Neuronal stem cell (in vitro differentiated cells): ENCODE results near the gene OR52N5.

ENCODE experiments used
- DNase-seq: peaks from one replicate; pipeline ENCODE4 v3.0.0-alpha.2; 2013; ENCODE audit warnings: low spot score
- H2AFZ ChIP-seq: one replicate; pipeline ENCODE4 v1.6.1; 2013; ENCODE audit warnings: mild to moderate bottlenecking, low read length, inconsistent platforms
- H2AK5ac ChIP-seq: 2 replicates; pipeline ENCODE4 v1.6.1; 2013; ENCODE audit warnings: low read depth, mild to moderate bottlenecking, inconsistent platforms, low read length, moderate library complexity, mixed read lengths
- H2BK120ac ChIP-seq: 2 replicates; pipeline ENCODE4 v1.6.1; 2013; ENCODE audit warnings: low read depth, mild to moderate bottlenecking, inconsistent platforms, low read length, moderate library complexity, mixed read lengths
- H2BK12ac ChIP-seq: one replicate; pipeline ENCODE4 v1.6.1; 2013; ENCODE audit warnings: low read length, inconsistent platforms
- H2BK15ac ChIP-seq: 2 replicates; pipeline ENCODE4 v1.6.1; 2013; ENCODE audit warnings: mild to moderate bottlenecking, low read length, inconsistent platforms, mixed read lengths
- H2BK5ac ChIP-seq: one replicate; pipeline ENCODE4 v1.6.1; 2013; ENCODE audit warnings: inconsistent platforms, mild to moderate bottlenecking, low read length, moderate library complexity
- H3K14ac ChIP-seq: one replicate; pipeline ENCODE4 v1.6.1; 2013; ENCODE audit warnings: low read length, inconsistent platforms
- H3K18ac ChIP-seq: 2 replicates; pipeline ENCODE4 v1.6.1; 2013; ENCODE audit warnings: low read length, inconsistent platforms
- H3K23ac ChIP-seq: 2 replicates; pipeline ENCODE4 v1.6.1; 2013; ENCODE audit warnings: low read depth, mild to moderate bottlenecking, mixed read lengths, low read length, inconsistent platforms; ENCODE audit not compliant: poor library complexity
- H3K27ac ChIP-seq: replicated peaks from 3 replicates; pipeline ENCODE4 v1.5.1; 2013; ENCODE audit warnings: low read length, inconsistent platforms
- H3K27me3 ChIP-seq, 3 experiments: 2 replicates each; pipeline ENCODE4 v1.6.1; 2013; ENCODE audit warnings: low read length in 3 of 3, mild to moderate bottlenecking in 2 of 3, inconsistent platforms in 1 of 3, low read depth in 1 of 3, mixed read lengths in 1 of 3, moderate library complexity in 1 of 3; ENCODE audit not compliant: control insufficient read depth in 3 of 3, insufficient read depth in 3 of 3
- H3K36me3 ChIP-seq, 2 donors: replicated peaks in 1 of 2; 2 replicates each; pipeline ENCODE4 v1.6.1; 2013; ENCODE audit warnings: low read length in 2 of 2; ENCODE audit not compliant: control insufficient read depth in 2 of 2, insufficient read depth in 2 of 2
- H3K4ac ChIP-seq: 2 replicates; pipeline ENCODE4 v1.6.1; 2013; ENCODE audit warnings: inconsistent platforms, mild to moderate bottlenecking, low read length, moderate library complexity
- H3K4me1 ChIP-seq, 2 donors: 1 replicate in 1 of 2; 2 replicates in 1 of 2; pipeline ENCODE4 v1.6.1; 2013; ENCODE audit warnings: low read length in 2 of 2, low read depth in 1 of 2; ENCODE audit not compliant: control insufficient read depth in 2 of 2, insufficient read depth in 1 of 2
- H3K4me2 ChIP-seq: one replicate; pipeline ENCODE4 v1.6.1; 2013; ENCODE audit warnings: mild to moderate bottlenecking, low read length, inconsistent platforms; ENCODE audit not compliant: insufficient read depth, poor library complexity, severe bottlenecking
- H3K4me3 ChIP-seq, 2 donors: 2 replicates each; pipeline ENCODE4 v1.5.1; 2013; ENCODE audit warnings: low read length in 2 of 2, mild to moderate bottlenecking in 2 of 2, inconsistent platforms in 1 of 2, moderate library complexity in 1 of 2
- H3K79me1 ChIP-seq: one replicate; pipeline ENCODE4 v1.6.1; 2013; ENCODE audit warnings: low read depth, mild to moderate bottlenecking, inconsistent platforms, low read length, moderate library complexity
- H3K9ac ChIP-seq: one replicate; pipeline ENCODE4 v1.6.1; 2013; ENCODE audit warnings: mild to moderate bottlenecking, low read depth, low read length, inconsistent platforms; ENCODE audit not compliant: poor library complexity
- H3K9me3 ChIP-seq, 2 donors: replicated peaks in 1 of 2; 2 replicates each; pipeline versions ENCODE3 to v1.6.1; 2013; ENCODE audit warnings: low read length in 2 of 2, mild to moderate bottlenecking in 2 of 2, inconsistent platforms in 1 of 2, low read depth in 1 of 2, mixed read lengths in 1 of 2, moderate library complexity in 1 of 2; ENCODE audit not compliant: control insufficient read depth in 2 of 2, insufficient read depth in 1 of 2
- H4K8ac ChIP-seq: one replicate; pipeline ENCODE4 v1.6.1; 2013; ENCODE audit warnings: low read depth, mild to moderate bottlenecking, inconsistent platforms, low read length, moderate library complexity
- H4K91ac ChIP-seq: one replicate; pipeline ENCODE4 v1.6.1; 2013; ENCODE audit warnings: low read length, low read depth, mild to moderate bottlenecking, inconsistent platforms; ENCODE audit not compliant: poor library complexity
- WGBS, 2 donors: extraction: QIAGEN DNeasy Blood & Tissue Kit; methylation state at CpG; one replicate each; pipeline ENCODE4 v1.1.7; 2013; ENCODE audit warnings: missing lambda C conversion rate in 2 of 2, mixed read lengths in 1 of 2; ENCODE audit not compliant: insufficient read length in 2 of 2, insufficient replicate concordance in 1 of 2; ENCODE audit errors: extremely low coverage in 2 of 2; 5-methylcytosine and 5-hydroxymethylcytosine counted together

The OR52N5 gene

DNA sequence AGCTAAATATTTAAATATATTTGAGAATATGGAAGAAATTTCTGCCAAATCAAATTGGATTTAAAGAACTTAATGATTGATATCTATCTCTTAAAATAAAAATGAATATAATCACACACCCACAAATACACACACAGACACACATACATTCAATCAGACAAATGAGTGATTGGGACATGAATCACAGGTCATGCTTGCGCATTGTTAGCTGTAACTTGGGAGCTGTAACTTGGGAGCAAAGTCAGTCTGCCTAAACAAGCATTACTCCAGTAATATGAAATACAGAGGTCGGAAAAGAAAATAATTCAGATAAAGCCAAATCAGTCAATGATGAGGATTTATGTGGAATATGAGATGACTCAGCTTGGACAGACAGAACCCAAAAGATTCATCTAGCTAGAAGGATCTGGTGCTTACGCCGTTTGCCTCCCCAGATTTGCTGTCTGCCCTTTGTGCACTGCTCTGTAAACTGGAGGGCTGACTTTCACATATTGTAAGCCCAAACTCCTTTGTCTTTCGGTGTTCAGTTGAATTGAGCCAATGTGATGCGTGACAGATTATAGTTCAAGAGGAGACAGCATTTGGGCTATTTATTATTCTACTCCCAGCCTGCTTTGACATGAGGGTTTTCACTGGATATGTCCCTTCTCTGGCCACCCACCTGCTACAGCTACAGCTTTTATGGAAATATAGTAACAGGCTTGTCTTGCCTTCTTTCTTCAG lies 45.3 kb downstream of the OR52N5 start:
- Histone ChIP-seq H3K14ac (no peak overlapping the region), H3K4me3 (no peak overlapping the region), H3K4me2 (no peak overlapping the region), H4K8ac (no peak overlapping the region), H2AFZ (peak overlapping the region; percentile 34), H3K27me3 (no peaks in the 10 kb centered on the region), H2BK15ac (no peak overlapping the region), H3K18ac (no peak overlapping the region), H3K36me3 (no peaks in the 10 kb centered on the region), H3K27ac (no peak overlapping the region), H3K4ac (no peak overlapping the region), H3K23ac (no peak overlapping the region), H3K9me3 (no peaks in the 10 kb centered on the region), H3K79me1 (no peaks in the 10 kb centered on the region), H2BK120ac (no peak overlapping the region), H2BK12ac (no peak overlapping the region), H3K9ac (no peak overlapping the region), H2AK5ac (no peak overlapping the region), H2BK5ac (no peak overlapping the region), H4K91ac (no peak overlapping the region), H3K4me1 (peaks cover 0 to 6% of the 10 kb centered on the region in 2 donors)
- WGBS, 2 donors, result no CpG with 5 or more reads among the region's 6 CpGs
- no peak for DNase-seq

- Histone ChIP-seq H2BK15ac (no peak overlapping the region), H2BK5ac (no peak overlapping the region), H3K9me3 (no peaks in the 10 kb centered on the region), H3K4me3 (no peak overlapping the region), H3K4me1 (peaks cover 0 to 6% of the 10 kb centered on the region in 2 donors), H3K4me2 (no peak overlapping the region), H2AFZ (no peak overlapping the region), H3K4ac (no peak overlapping the region), H3K14ac (no peak overlapping the region), H3K79me1 (no peaks in the 10 kb centered on the region), H2AK5ac (no peak overlapping the region), H3K9ac (no peak overlapping the region), H4K8ac (no peak overlapping the region), H3K23ac (no peak overlapping the region), H3K18ac (no peak overlapping the region), H3K27ac (no peak overlapping the region), H4K91ac (no peak overlapping the region), H2BK12ac (no peak overlapping the region), H2BK120ac (no peak overlapping the region), H3K36me3 (no peaks in the 10 kb centered on the region), H3K27me3 (peaks cover 0 to 3% (median 0%) of the 10 kb centered on the region in 3 experiments)
- DNase-seq, result no peak
These were observed 46.1 kb downstream of the OR52N5 start for GRCh38 chr11:5737091-5737490.

DNA sequence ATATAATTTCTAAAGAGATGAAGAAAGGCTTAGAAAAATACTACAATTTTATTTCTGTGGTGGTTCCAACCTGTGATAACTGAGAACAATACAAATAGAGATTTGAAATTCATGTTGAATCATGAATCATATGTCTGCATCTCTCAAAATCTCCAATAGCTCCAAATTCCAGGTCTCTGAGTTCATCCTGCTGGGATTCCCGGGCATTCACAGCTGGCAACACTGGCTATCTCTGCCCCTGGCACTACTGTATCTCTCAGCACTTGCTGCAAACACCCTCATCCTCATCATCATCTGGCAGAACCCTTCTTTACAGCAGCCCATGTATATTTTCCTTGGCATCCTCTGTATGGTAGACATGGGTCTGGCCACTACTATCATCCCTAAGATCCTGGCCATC lies 46.8 kb downstream of the OR52N5 start, which contains the start of gene OR56B1:
Gene OR56B1 (plus strand): TSS at position 53 of the 400 bp plus-strand sequence. CDS start 69 bp downstream, at position 122.
- H2BK15ac ChIP-seq, result no peak within 1 kb of the TSS
- no peak within 1 kb of the TSS for H3K18ac ChIP-seq
- H4K8ac ChIP-seq, result no peak within 1 kb of the TSS
- H3K4me1 ChIP-seq, result peaks cover 0 to 6% of the 10 kb centered on the region in 2 donors
- no peak within 1 kb of the TSS for H3K14ac ChIP-seq
- no CpG with 5 or more reads among the region's 1 CpG for WGBS, 2 donors
- H2BK120ac ChIP-seq, result no peak within 1 kb of the TSS
- H3K4ac ChIP-seq, result no peak within 1 kb of the TSS
- no peak for DNase-seq
- H3K27ac ChIP-seq, result no peak within 1 kb of the TSS
- H3K4me3 ChIP-seq, result no peak within 1 kb of the TSS
- H2AK5ac ChIP-seq, result no peak within 1 kb of the TSS
- no peaks in the 10 kb centered on the region for H3K9me3 ChIP-seq
- H2AFZ ChIP-seq, result no peak within 1 kb of the TSS
- H2BK5ac ChIP-seq, result no peak within 1 kb of the TSS
- no peak within 1 kb of the TSS for H3K4me2 ChIP-seq
- no peaks in the 10 kb centered on the region for H3K36me3 ChIP-seq
- H2BK12ac ChIP-seq, result no peak within 1 kb of the TSS
- H3K23ac ChIP-seq, result no peak within 1 kb of the TSS
- peaks cover 0 to 5% (median 0%) of the 10 kb centered on the region in 3 experiments for H3K27me3 ChIP-seq
- no peak within 1 kb of the TSS for H3K9ac ChIP-seq
- no peak within 1 kb of the TSS for H4K91ac ChIP-seq
- no peaks in the 10 kb centered on the region for H3K79me1 ChIP-seq

DNA sequence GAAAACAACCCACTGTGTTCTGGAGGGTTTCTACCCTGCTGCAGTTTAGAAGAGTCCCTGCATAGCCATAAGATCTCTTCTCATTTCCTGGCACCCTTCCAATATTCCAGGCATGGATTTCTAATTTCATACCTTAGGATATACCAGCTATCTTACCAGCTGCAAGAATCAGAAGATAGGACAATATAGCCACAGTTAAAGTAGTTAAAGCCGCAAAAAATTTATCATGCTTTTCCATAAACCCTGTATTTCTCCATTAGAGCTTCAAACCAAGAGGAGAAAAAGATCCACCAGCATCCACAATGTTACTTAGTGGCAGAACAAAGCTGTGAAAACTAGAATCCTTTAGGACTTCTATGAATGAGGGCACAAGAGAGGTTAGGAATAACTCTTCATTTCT lies 55.5 kb downstream of the OR52N5 start:
- Histone ChIP-seq H4K91ac (no peak overlapping the region), H3K9me3 (peaks cover 0 to 2% of the 10 kb centered on the region in 2 donors), H3K4me3 (no peak overlapping the region), H3K27ac (no peak overlapping the region), H3K14ac (no peak overlapping the region), H2AK5ac (no peak overlapping the region), H3K4me2 (no peak overlapping the region), H3K27me3 (peaks cover 0 to 5% (median 0%) of the 10 kb centered on the region in 3 experiments), H2BK5ac (no peak overlapping the region), H4K8ac (no peak overlapping the region), H2BK120ac (no peak overlapping the region), H2BK12ac (no peak overlapping the region), H2AFZ (no peak overlapping the region), H3K4ac (no peak overlapping the region), H3K9ac (no peak overlapping the region), H3K4me1 (no peaks in the 10 kb centered on the region), H3K18ac (no peak overlapping the region), H3K36me3 (no peaks in the 10 kb centered on the region), H3K79me1 (no peaks in the 10 kb centered on the region), H3K23ac (no peak overlapping the region), H2BK15ac (no peak overlapping the region)
- no peak for DNase-seq
- no CpG with 5 or more reads among the region's 1 CpG for WGBS, 2 donors
